Kidney epithelial cell (primary cell): Measurements from ENCODE around the gene ANK3. TPM values are rescaled to one million over a fixed set of nuclear protein-coding genes. Genes with fewer than 3 reads are reported as not detected.

ENCODE experiments used
- DNase-seq: peaks from one replicate; pipeline ENCODE4 v3.0.0-alpha.2; 2010; ENCODE audit warnings: low read depth
- H3K27me3 ChIP-seq: 2 replicates; pipeline ENCODE4 v1.6.0; 2011; ENCODE audit warnings: low read length; ENCODE audit not compliant: control insufficient read depth, insufficient read depth
- H3K36me3 ChIP-seq: 2 replicates; pipeline ENCODE4 v1.5.1; 2011; ENCODE audit warnings: low read length; ENCODE audit not compliant: control insufficient read depth, insufficient read depth
- H3K4me3 ChIP-seq: 2 replicates; pipeline ENCODE4 v1.5.1; 2011; ENCODE audit warnings: low read depth, mild to moderate bottlenecking, control low read depth, low read length
- CTCF ChIP-seq: IDR thresholded peaks from 2 replicates; pipeline ENCODE4 v1.5.1; 2011; ENCODE audit warnings: mild to moderate bottlenecking, moderate library complexity, low read length, control low read depth, inconsistent platforms; ENCODE audit not compliant: insufficient read depth, poor library complexity, severe bottlenecking
- total RNA-seq: library from RNA; depleted of rRNA; stranded (reverse); fragments of >200 nt; gene quantifications from 2 replicates; pipeline ENCODE4 v1.2.3, GENCODE V29; 2015

ANK3 gene
- total RNA-seq, 1 donor from 2014 or later = 14.8 TPM

DNA sequence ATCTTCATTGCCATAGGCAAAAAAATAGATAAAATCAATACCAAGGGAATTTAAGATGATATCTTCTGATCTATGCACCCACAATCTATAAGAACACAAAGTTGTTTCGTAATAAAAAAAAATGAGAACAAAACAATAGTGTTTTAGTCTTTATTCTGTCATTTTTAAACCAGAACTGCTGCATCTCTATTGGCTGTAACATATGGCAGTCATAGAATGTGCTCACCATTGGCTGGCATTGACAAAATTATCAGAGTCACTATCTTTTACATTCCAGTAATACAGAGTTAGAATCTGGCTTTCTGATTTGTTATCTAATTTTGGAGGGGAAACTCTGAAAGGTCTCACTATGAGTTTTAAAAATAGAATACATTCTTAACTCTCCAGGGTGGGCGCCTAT is 344.7 kb downstream of the ANK3 start:
- Histone ChIP-seq H3K27me3 (no peaks in the 10 kb centered on the region), H3K4me3 (no peak overlapping the region), H3K36me3 (no peaks in the 10 kb centered on the region)
- no peak for TF ChIP-seq CTCF
- no peak for DNase-seq

DNA sequence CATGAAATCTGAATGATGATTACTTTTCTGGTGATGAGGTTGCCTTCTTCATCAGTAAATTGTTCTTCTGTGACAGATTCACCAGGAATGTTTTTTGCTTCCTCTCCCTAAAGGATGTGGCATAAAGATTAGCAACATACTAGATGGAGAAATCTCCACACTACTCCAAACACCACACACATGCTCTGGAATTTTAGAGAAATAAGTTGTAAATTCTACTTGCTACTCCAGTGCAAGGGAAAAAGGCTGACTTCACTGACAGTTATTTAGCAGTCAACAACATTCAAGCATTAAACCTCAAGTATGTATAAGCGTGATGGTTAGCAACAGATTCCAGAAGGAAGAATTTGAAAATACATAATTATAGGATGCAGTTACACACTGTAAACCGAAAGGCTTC is 345.4 kb downstream of the ANK3 start:
- no peak for DNase-seq
- no peak for TF ChIP-seq CTCF
- Histone ChIP-seq H3K4me3 (no peak overlapping the region), H3K36me3 (no peaks in the 10 kb centered on the region), H3K27me3 (no peaks in the 10 kb centered on the region)

- no peak for TF ChIP-seq CTCF
- no peaks in the 10 kb centered on the region for H3K27me3 ChIP-seq
- DNase-seq = no peak
- no peak overlapping the region for H3K4me3 ChIP-seq
- no peaks in the 10 kb centered on the region for H3K36me3 ChIP-seq
Measured at GRCh38 chr10:60043561-60044241, 346.0 kb downstream of the ANK3 start.

DNA sequence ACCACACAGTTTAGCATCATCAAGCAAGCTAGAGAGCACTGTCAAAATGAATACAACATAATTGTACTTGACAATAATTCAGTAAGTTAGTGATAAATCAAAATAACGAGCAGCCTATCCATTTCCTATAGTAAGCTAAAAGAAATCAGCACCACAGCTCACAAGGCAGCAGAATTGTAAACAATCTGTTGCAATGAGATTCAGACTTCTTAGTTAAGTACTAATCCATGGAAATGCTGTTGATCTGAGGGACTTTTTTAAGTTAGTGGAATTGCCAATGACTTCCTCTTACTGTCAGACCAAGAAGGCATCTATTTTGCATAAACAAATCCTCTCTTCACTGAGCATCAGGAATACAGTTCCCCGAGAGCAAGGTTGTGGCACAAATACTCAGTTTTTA is 346.8 kb downstream of the ANK3 start:
- no peak for TF ChIP-seq CTCF

DNA sequence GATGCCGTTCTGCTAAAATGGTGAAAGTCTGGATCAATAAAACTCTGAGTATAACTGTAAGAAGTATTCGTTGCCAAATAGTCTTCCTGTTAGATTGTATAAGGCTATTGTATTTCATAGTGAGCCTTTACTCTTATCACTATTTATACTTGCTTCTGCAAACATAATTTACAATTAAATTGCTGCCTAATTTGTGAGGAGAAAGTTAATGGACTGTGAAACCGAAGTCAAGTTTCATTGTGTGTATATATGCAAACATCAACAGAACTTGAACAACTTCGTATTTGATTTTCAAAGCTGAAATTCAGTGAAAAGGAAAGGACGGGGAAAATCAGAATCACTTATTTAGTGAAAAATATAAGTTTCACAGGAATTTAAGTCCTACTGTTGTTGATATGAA is 347.4 kb downstream of the ANK3 start:
- TF ChIP-seq CTCF = no peak
- no peaks in the 10 kb centered on the region for H3K27me3 ChIP-seq
- no peak for DNase-seq
- H3K4me3 ChIP-seq = no peak overlapping the region
- H3K36me3 ChIP-seq = no peaks in the 10 kb centered on the region

More for the DNA sequence above, 346.8 kb downstream of the ANK3 start:
- Histone ChIP-seq H3K36me3 (no peaks in the 10 kb centered on the region), H3K27me3 (no peaks in the 10 kb centered on the region), H3K4me3 (no peak overlapping the region)
- DNase-seq = no peak
